ENCODE results near the gene TNNI2. TPM values are rescaled to one million over a fixed set of nuclear protein-coding genes. Genes with fewer than 3 reads are reported as not detected.

The TNNI2 gene
- polyA plus RNA-seq, 1 donor (not counting 4 experiments of a cell fraction or from before 2014, with no cell fraction given), result 10.7 TPM

DNA sequence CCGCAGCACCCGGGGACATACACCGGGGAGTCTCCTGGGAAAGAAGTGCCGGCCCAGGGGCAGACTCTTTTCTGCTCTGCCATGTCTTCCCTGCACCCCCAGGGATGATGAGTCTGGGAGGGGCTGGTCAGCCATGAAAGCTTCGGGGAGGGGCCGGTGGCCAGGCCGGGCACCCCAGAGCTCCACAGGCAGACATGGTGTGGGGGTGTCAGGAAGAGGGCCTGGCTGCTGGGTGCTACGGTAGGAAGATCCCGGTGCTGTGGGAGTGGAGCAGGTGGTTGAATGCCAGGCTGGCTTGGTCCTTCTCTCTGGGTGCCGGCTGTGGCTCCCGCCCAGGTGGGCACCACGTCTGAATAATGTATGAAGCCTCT, 31.5 kb downstream of the TNNI2 start:
- DNase-seq (ENCODE audit: low read depth, low spot score), result no peak
- H4K20me1 ChIP-seq (ENCODE audit: control insufficient read depth, extremely low read depth, insufficient read depth, low read length), result no peaks in the 10 kb centered on the region
- no peaks in the 10 kb centered on the region for H3K9me1 ChIP-seq (ENCODE audit: control insufficient read depth, extremely low read depth, insufficient read depth, low read length)
- H3K9me3 ChIP-seq (ENCODE audit: control insufficient read depth, low read depth, low read length), result no peaks in the 10 kb centered on the region
- H3K27me3 ChIP-seq (ENCODE audit: control insufficient read depth, extremely low read depth, insufficient read depth, low read length), result peaks cover 29% of the 10 kb centered on the region
- no peak overlapping the region for H3K9ac ChIP-seq (ENCODE audit: control insufficient read depth, extremely low read depth, insufficient read depth, low read length)
- H3K36me3 ChIP-seq (ENCODE audit: control insufficient read depth in 2 of 2, extremely low read depth in 1 of 2, insufficient read depth in 2 of 2, low read length in 2 of 2), result no peaks in the 10 kb centered on the region
- FAIRE-seq, result no peak
- no peak for TF ChIP-seq EZH2 (IDR thresholded peaks at IDR 0.05; ENCODE audit: low read length)
- TF ChIP-seq CTCF (optimal IDR thresholded peaks at IDR 0.05 in 1 of 3, IDR thresholded peaks at IDR 0.05 in 1 of 3, conservative IDR thresholded peaks at IDR 0.05 in 1 of 3; ENCODE audit: extremely low read depth in 1 of 3, insufficient read depth in 2 of 3, low read length in 3 of 3), result no peak
- dilution Hi-C loops (cut with MboI; ENCODE audit: extremely low pct_ligation_motif_present, low sequenced_read_pairs), result no loop called here
- no peak overlapping the region for H2AFZ ChIP-seq (ENCODE audit: control insufficient read depth, low read length)
- H3K4me2 ChIP-seq (ENCODE audit: control insufficient read depth, extremely low read depth, insufficient read depth, low read depth, low read length), result no peak overlapping the region
- H3K79me2 ChIP-seq (ENCODE audit: control insufficient read depth, insufficient read depth, low read length), result no peaks in the 10 kb centered on the region
- H3K4me3 ChIP-seq (ENCODE audit: control insufficient read depth in 2 of 3, extremely low read depth in 1 of 3, insufficient read depth in 2 of 3, low read depth in 1 of 3, low read length in 3 of 3), result no peak overlapping the region
- H3K4me1 ChIP-seq (ENCODE audit: control insufficient read depth, extremely low read depth, insufficient read depth, low read length), result peaks cover 16% of the 10 kb centered on the region
- H3K27ac ChIP-seq (ENCODE audit: control insufficient read depth, insufficient read depth, low read length), result no peak overlapping the region

- H3K9me3 ChIP-seq (ENCODE audit: control insufficient read depth, low read depth, low read length), result no peaks in the 10 kb centered on the region
- no peaks in the 10 kb centered on the region for H3K36me3 ChIP-seq (ENCODE audit: control insufficient read depth in 2 of 2, extremely low read depth in 1 of 2, insufficient read depth in 2 of 2, low read length in 2 of 2)
- no peak for DNase-seq (ENCODE audit: low read depth, low spot score)
- no peak overlapping the region for H3K9ac ChIP-seq (ENCODE audit: control insufficient read depth, extremely low read depth, insufficient read depth, low read length)
- H3K9me1 ChIP-seq (ENCODE audit: control insufficient read depth, extremely low read depth, insufficient read depth, low read length), result no peaks in the 10 kb centered on the region
- TF ChIP-seq CTCF (optimal IDR thresholded peaks at IDR 0.05 in 1 of 3, IDR thresholded peaks at IDR 0.05 in 1 of 3, conservative IDR thresholded peaks at IDR 0.05 in 1 of 3; ENCODE audit: extremely low read depth in 1 of 3, insufficient read depth in 2 of 3, low read length in 3 of 3), result no peak
- TF ChIP-seq EZH2 (IDR thresholded peaks at IDR 0.05; ENCODE audit: low read length), result peak; percentile 69
- H3K4me1 ChIP-seq (ENCODE audit: control insufficient read depth, extremely low read depth, insufficient read depth, low read length), result peaks cover 19% of the 10 kb centered on the region
- dilution Hi-C loops (cut with MboI; ENCODE audit: extremely low pct_ligation_motif_present, low sequenced_read_pairs), result no loop called here
- peak overlapping the region; percentile 30 for H2AFZ ChIP-seq (ENCODE audit: control insufficient read depth, low read length)
- no peak for FAIRE-seq
- H3K27me3 ChIP-seq (ENCODE audit: control insufficient read depth, extremely low read depth, insufficient read depth, low read length), result peaks cover 29% of the 10 kb centered on the region
- H3K4me2 ChIP-seq (ENCODE audit: control insufficient read depth, extremely low read depth, insufficient read depth, low read depth, low read length), result no peak overlapping the region
- H3K79me2 ChIP-seq (ENCODE audit: control insufficient read depth, insufficient read depth, low read length), result no peaks in the 10 kb centered on the region
- H4K20me1 ChIP-seq (ENCODE audit: control insufficient read depth, extremely low read depth, insufficient read depth, low read length), result no peaks in the 10 kb centered on the region
- no peak overlapping the region for H3K4me3 ChIP-seq (ENCODE audit: control insufficient read depth in 2 of 3, extremely low read depth in 1 of 3, insufficient read depth in 2 of 3, low read depth in 1 of 3, low read length in 3 of 3)
- no peak overlapping the region for H3K27ac ChIP-seq (ENCODE audit: control insufficient read depth, insufficient read depth, low read length)
Observed at GRCh38 chr11:1870721-1871466, 32.1 kb downstream of the TNNI2 start.
